Fibroblast of pulmonary artery (primary cell): ENCODE measurements around the gene RAB22A.

ENCODE experiments used
- DNase-seq: peaks from one replicate; pipeline ENCODE4 v3.0.0-alpha.2; 2010; ENCODE audit warnings: low read depth
- H3K4me3 ChIP-seq: replicated peaks from 2 replicates; pipeline ENCODE4 v1.5.1; 2011; ENCODE audit warnings: low read depth, mild to moderate bottlenecking, control low read depth, low read length, moderate library complexity
- TF ChIP-seq, protein P1 (sequence below): IDR thresholded peaks from 2 replicates; pipeline ENCODE4 v1.5.1; 2011; ENCODE audit warnings: mild to moderate bottlenecking, control low read depth, low read length, inconsistent platforms; ENCODE audit errors: missing control alignments

RAB22A gene

DNA sequence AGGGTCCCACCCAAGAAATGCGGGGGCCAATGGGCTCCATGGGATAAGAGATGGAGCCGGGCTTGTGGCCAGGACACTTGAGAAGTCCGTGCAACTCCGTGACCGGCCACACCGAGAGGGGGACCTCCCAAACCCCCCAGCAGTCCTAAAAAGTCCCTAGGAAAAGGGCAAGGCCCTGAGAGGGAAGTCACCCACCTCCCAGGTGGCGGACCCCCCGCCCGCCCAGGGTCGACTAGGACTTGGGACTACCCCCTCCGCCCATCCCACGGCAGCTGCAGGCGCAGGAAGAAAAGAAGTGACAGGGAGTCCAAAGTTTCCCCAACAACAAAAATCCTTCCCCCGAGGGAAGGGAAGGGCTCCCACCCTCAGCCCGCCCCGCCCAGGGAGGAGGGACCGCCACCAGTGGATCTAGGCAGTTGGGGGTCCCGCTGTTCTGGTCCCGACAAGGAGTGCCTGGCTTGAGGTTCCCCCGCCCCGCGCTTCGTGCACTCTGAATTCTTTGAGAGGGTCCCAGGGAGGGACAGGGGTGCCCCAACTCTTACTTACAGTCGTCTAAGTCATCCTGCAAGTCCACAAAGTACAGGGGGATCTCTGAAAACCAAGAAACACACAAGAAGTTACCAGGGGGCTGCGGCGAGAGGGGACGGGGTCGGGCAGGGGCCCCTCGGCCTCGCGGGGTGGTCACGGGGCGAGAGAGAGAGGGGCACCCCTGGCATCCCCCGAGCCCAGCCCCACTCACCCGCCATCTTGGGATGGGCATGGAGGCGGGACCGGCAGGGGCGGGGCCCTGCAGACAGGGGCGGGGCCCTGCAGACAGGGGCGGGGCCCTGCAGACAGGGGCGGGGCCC is 611 bp upstream of the RAB22A start:
- TF ChIP-seq, protein P1, sequence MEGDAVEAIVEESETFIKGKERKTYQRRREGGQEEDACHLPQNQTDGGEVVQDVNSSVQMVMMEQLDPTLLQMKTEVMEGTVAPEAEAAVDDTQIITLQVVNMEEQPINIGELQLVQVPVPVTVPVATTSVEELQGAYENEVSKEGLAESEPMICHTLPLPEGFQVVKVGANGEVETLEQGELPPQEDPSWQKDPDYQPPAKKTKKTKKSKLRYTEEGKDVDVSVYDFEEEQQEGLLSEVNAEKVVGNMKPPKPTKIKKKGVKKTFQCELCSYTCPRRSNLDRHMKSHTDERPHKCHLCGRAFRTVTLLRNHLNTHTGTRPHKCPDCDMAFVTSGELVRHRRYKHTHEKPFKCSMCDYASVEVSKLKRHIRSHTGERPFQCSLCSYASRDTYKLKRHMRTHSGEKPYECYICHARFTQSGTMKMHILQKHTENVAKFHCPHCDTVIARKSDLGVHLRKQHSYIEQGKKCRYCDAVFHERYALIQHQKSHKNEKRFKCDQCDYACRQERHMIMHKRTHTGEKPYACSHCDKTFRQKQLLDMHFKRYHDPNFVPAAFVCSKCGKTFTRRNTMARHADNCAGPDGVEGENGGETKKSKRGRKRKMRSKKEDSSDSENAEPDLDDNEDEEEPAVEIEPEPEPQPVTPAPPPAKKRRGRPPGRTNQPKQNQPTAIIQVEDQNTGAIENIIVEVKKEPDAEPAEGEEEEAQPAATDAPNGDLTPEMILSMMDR = no peak
- DNase-seq = peak; percentile 63
- H3K4me3 ChIP-seq = peak overlapping the region; percentile 79

DNA sequence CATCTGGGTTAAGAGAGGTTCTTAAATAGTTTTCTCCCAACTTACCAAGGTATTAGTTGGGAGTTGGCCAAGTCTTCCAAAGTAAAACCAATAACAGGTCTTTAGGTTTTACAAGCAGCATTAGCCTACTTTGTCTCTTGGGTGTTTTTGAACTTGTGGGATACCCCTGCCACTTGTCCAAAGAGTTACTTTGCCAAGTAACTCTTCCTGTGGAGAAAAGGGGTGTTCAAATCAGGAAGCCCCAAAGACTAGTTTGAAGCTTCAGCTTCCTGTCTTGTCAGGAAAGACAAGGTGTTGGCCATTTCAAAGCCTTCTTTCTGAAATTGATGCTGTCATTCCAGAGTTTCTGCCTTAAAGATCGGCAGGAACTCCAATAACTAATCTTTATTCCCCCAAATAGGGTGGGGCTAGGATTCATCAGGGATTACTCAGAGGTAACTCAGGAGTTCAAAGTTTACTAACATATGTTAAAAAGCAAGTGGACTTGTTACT is 822 bp downstream of the RAB22A start:
- TF ChIP-seq, protein P1 = no peak
- H3K4me3 ChIP-seq = peak overlapping the region; percentile 92
- peak; percentile 8 for DNase-seq

DNA sequence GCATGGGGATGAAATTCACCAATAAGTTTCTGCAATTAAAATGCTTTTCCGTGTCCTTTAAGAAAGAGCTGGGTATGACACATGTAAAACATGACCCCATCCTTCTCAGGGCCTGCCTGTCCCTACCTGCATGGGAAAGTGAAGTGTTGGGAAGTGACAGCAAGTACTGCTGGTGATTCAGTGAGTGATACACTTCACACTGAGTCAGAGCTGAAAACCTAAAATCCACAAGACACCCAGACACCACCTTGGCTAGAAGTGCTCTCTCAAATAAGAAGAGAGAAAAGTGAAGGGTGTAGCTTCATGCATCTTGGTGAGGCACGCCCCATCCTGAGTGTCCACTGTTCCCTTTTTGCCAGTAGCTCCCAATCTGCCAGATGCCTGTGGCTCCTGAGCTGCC is 3.3 kb downstream of the RAB22A start:
- H3K4me3 ChIP-seq = no peak overlapping the region
- TF ChIP-seq, protein P1 = no peak
- DNase-seq = no peak

DNA sequence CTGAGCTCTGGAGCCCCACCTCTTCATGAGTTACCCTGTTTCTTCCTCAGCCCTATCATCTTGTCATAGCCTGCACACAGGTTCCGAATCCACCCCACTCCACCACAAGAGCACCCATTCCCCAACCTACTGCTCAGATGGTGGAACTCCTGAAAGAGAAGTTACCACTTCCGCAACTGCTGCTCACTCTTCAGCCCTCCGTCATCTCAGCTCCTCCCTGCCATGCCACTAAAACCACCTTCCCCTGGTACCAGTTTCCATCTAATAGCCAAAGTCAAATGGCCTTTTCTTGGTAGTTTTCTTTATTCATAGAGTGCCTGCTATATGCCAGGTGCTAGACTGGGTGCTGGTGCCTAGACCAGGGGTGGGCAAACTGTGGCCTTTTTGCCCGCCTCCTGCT is 3.9 kb downstream of the RAB22A start:
- no peak for DNase-seq
- TF ChIP-seq, protein P1 = no peak
- H3K4me3 ChIP-seq = no peak overlapping the region

DNA sequence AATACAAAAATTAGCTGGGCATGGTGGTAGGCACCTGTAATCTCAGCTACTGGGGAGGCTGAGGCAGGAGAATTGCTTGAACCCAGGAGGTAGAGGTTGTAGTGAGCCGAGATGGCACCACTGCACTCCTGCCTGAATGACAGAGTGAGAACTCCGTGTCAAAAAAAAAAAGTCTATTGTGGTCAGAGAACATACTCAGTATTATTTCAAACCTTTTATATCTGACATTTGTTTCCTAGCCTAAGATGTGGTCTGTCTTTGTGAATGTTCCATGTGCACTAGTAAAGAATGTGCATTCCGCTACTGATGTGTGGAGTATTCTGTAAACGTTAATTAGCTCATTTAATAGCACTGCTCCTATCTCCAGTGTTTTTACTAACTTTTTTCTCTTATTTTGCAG is 11.7 kb downstream of the RAB22A start:
- TF ChIP-seq, protein P1 = no peak
- H3K4me3 ChIP-seq = no peak overlapping the region
- no peak for DNase-seq

DNA sequence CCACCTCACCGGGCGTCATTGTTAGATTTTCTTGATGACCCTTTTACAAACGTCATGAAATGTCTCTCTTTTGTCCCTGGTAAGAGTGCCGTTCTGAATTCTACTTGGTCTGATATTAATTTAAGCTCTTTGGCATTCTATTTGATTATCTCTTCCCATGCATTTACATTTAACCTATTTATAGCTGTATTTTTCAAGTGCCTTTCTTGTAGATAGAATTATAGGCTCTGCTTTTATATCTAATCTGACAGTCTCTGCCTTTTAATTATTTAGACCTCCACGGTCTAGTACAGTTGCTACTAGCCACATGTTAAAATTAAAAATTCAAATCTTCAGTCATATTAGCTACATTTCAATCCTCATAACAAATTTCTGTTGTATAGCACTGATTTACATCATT is 12.6 kb downstream of the RAB22A start:
- DNase-seq = no peak
- TF ChIP-seq, protein P1 = no peak

DNA sequence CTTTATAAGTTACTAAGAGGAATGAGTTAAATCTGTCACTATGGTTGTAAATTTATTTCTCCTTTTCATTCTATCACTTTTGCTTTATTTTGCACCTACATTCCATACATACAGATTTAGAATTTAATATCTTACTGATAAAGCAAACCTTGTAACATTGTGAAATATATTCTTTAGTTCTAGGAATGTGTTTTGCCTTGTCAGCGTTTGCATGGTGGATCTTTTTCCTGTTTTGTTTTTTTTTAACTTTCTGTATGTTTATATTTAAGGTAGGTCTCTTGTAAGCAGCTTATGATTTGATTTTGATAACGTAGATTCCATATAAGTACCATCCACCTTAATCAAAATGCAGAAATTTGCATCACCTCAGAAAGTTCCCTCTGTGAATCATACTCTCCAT is 16.4 kb downstream of the RAB22A start:
- no peak overlapping the region for H3K4me3 ChIP-seq
- no peak for DNase-seq
- TF ChIP-seq, protein P1 = no peak

More for the DNA sequence above, 12.6 kb downstream of the RAB22A start:
- H3K4me3 ChIP-seq = no peak overlapping the region
